ENCODE data around the gene NELFCD. TPM values are rescaled to one million over a fixed set of nuclear protein-coding genes. Genes with fewer than 3 reads are reported as not detected.
"Not testable (repeated sequence)": the region's sequence is repeated elsewhere in the genome, so short reads cannot be mapped to it uniquely, and the experiment has no call there.

NELFCD gene
- 10 to 100 TPM; 46.2 to 80.5 (median 59.5) TPM for polyA plus RNA-seq (ENCODE audit: insufficient read length in 10 of 10)
- long read RNA-seq, donor 1, transcript NELFCD-213 (15 exons, 2,305 nt): major isoform, 8 of 19 reads
- long read RNA-seq, donor 1, partial matches to known transcripts: 9 of 19 reads
- long read RNA-seq, donor 1, other reads (novel, unspliced or antisense): 0 of 19 reads
- long read RNA-seq, donor 2, transcript NELFCD-213 (15 exons, 2,305 nt): major isoform, 6 of 7 reads
- long read RNA-seq, donor 2, partial matches to known transcripts: 0 of 7 reads
- long read RNA-seq, donor 2, other reads (novel, unspliced or antisense): 0 of 7 reads
- long read RNA-seq, donor 3: 0 reads
- long read RNA-seq, donor 4, partial matches to known transcripts: 6 of 9 reads
- long read RNA-seq, donor 4, other reads (novel, unspliced or antisense): 0 of 9 reads
- long read RNA-seq, donor 5, partial matches to known transcripts: 14 of 46 reads
- long read RNA-seq, donor 5, other reads (novel, unspliced or antisense): 25 of 46 reads
- long read RNA-seq, donor 6, transcript NELFCD-213 (15 exons, 2,305 nt): major isoform, 13 of 15 reads
- long read RNA-seq, donor 6, partial matches to known transcripts: 0 of 15 reads
- long read RNA-seq, donor 6, other reads (novel, unspliced or antisense): 0 of 15 reads
- long read RNA-seq, donor 7, transcript NELFCD-213 (15 exons, 2,305 nt): major isoform, 7 of 21 reads
- long read RNA-seq, donor 7, partial matches to known transcripts: 12 of 21 reads
- long read RNA-seq, donor 7, other reads (novel, unspliced or antisense): 0 of 21 reads
- long read RNA-seq, donor 8, transcript NELFCD-213 (15 exons, 2,305 nt): major isoform, 8 of 10 reads
- long read RNA-seq, donor 8, partial matches to known transcripts: 0 of 10 reads
- long read RNA-seq, donor 8, other reads (novel, unspliced or antisense): 0 of 10 reads
- long read RNA-seq, donor 9, partial matches to known transcripts: 0 of 1 reads
- long read RNA-seq, donor 9, other reads (novel, unspliced or antisense): 0 of 1 reads

DNA sequence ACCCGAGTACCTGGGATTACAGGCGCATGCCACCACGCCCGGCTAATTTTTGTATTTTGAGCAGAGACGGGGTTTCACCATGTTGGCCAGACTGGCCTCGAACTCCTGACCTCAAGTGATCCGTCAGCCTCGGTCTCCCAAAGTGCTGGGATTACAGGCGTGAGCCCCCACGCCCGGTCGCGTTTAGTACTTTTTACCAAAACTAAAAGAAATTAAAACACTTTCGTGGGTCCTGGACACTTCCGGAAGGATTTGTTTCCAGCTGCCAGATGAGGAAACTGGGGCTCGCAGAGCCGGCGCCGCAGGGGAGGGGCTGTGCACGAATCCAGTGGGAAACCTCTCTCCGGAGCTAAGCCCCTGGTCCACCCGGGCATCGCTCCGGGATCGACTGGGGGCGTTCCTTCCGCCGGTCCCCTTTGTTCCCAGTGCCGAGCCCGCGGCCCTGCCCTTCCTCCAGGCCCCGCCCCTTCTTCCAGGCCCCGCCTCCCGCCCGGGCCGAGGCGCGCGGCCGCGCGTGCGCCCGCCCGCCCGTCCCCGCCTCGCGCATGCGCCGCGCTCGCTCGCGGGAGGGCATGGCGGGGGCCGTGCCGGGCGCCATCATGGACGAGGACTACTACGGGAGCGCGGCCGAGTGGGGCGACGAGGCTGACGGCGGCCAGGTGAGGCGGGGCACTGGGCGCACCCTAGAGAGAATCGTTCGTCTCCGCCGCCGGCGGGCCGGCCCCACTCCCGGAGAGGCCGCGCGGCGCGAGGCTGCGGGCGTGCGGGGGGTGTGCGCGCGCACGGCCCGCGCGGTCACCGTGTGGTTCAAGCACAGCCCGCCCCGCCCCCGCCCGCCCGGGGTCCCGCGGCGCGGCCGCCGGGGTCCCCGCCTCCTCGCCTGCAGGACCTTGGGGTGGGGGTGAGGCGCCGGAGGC, at the start of gene NELFCD:
Gene NELFCD (plus strand): TSS at position 546 of the 917 bp plus-strand sequence. CDS start 54 bp downstream, at position 600.
- DNase-seq: peak; percentile 83 to 93 (median 90)

DNA sequence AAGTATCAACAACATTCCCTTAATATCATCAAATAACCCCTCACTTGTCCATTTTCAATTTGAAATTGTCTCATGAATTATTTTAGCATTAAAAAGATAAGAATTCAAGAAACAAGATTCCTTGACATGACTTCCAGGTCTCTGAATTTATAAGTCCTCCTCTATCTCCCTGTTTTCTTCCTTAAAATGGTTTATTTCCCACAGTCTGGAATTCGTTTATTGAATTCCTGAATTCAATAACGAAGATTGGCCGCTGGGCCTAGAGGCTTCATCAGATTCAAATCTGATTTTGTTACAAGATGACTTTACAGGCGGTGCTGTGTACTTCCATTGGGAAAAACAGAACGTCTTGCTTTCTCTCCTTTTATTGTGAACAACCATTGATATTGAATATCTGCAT, 48.9 kb upstream of the NELFCD start:
- DNase-seq: no peak

GRCh38 chr20:58938078-58938477, 43.0 kb upstream of the NELFCD start:
- DNase-seq: no peak

GRCh38 chr20:58938541-58938940, 42.5 kb upstream of the NELFCD start:
- DNase-seq: no peak

DNA sequence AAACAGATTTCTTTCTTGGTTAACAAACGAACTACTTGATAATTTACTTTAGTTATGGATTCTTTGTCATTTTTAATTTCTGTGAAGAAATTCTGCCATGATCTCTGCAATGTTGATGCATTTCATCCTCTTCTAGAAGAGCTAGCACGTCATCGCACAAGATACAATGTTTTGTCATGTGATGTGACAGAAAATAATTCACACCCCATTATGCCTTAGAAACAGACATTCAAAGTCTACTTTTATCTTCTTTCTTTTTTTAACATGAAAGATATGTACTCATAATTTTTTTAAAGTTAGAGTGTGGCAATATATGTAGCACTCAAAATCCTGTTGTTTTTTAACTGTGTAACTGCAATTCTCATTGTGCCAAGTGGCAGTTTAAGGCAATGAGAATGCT, 39.6 kb upstream of the NELFCD start:
- DNase-seq: no peak

DNA sequence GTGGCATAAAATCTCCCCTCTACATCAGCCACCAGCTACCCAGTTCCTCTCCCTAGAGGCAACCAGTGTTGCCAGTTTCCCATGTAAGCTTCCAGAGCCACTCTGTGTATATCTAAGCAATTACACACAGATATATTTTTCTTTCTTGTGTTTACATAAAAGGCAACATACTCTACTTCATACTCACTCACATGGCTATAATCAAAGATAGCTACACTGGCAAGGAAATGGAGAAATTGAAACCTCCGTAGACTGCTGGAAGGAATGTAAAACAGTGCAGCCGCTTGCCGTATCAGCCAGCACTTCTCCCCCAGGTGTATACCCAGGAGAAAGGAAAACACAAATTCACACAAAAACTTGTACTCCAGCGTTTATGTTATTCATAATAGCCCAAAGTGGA, 38.5 kb upstream of the NELFCD start:
- DNase-seq: no peak

DNA sequence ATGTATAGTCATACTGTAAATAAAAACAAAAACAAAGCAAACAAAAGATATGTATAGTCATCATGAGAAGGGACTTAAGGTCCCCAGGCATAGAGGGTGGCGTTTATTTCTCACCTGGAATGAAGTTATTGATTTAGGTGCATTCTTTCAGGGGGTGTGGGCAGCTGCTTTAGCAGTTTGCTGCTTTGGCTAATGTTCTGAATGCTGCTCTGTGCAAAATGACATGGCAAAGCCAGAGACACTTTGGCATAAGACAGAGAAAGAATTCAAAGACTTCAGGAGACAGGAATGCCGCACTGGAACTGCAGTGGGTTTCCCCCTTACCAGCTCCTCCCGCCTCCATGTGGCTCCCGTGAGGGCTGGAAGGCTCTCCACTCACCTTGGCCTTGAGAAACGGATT, 36.4 kb upstream of the NELFCD start:
- no peak for DNase-seq

- DNase-seq: no peak
These were observed 35.0 kb upstream of the NELFCD start for GRCh38 chr20:58945965-58946631.

DNA sequence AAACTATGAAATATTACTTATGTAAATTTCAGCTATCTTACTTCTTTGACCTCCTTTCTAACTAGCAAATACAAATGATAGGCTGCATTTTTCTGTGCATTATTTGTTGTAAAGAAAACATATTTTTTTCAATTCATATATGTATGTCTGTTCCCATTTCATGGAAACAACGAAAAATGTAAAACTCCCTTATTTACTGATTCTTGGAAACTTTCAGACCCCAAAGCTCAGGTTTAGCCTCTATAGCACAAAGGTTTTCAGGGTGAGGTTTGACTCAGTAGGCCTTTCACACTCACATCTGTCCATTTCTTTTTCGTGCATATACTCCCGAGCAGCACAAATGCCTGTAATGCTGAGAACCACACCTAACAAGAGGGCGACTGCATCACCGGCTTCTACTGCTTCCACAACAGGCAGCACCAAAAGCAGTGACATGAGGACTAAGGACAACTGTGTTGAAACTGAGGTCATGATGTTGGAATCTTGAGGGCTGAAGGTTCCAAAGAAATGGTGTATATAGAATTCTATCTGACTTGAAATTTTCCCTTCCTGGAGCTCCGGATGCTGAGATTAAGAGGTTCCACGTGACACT, 33.2 kb upstream of the NELFCD start:
- not testable (repeated sequence) for DNase-seq

DNA sequence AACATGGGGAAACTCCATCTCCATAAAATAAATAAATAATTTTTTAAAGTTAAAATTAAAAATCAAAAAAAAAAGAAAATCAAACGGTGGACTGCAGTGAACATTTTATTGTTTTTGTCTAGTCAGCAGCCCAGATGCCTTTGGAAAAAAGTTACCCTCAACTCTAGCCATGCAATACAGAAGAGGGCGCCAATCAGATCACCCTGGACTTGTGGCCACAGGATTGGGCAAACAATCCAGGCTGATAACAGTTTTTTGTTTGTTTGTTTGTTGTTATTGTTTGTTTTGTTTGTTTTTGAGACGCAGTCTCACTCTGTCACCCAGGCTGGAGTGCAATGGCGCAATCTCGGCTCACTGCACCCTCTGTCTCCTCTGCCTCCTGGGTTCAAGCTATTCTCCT, 30.5 kb upstream of the NELFCD start:
- DNase-seq: no peak

- DNase-seq: no peak
These were observed 28.0 kb upstream of the NELFCD start for GRCh38 chr20:58953050-58953449.

- DNase-seq: no peak
These were observed 25.0 kb upstream of the NELFCD start for GRCh38 chr20:58956078-58956477.

DNA sequence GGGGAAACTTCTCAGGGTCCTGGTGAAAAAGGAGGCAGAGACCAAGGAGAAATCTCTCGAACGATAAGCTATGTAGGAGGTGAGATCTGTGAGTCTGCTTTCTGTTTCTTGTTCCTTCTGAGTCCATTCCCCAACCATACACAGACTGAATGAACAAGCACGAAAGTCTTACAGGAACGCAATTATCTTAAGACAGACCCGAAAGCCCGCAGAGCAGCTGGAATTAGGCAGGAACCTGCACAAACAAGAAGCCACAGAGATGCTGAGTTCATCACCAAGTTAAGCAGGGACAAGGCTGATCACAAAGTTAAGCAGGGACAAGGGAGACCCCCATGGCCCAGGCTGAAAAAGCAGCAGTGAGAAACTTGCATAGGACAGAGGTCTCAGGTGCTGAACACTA, 21.4 kb upstream of the NELFCD start:
- DNase-seq: no peak

- no peak for DNase-seq
These were observed 17.9 kb upstream of the NELFCD start for GRCh38 chr20:58963060-58963584.

- not testable (repeated sequence) for DNase-seq
These were observed 17.1 kb upstream of the NELFCD start for GRCh38 chr20:58963922-58964321.

GRCh38 chr20:58965270-58966064, 15.6 kb upstream of the NELFCD start:
- no peak for DNase-seq

GRCh38 chr20:58967652-58968429, 13.2 kb upstream of the NELFCD start:
- no peak for DNase-seq

DNA sequence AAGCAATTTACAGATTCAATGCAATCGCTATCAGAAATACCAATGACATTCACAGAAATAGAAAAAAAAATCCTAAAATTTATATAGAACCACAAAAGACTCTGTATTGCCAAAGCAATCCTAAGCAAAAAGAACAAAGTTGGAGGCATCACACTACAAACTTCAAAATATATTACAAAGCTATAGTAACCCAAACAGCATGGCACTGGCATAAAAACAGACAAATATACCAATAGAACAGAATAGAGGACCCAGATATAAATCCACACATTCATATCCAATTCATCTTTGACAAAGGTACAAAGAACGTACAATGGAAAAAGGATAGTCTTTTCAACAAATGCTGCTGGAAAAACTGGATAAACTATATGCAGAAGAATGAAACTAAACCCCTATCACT, 11.6 kb upstream of the NELFCD start:
- DNase-seq: no peak

Data from muscle of back (tissue), 13 donors.